OCI-LY3 (cell line): ENCODE results near the gene NCF1.
"Not testable (repeated sequence)": the region's sequence is repeated elsewhere in the genome, so short reads cannot be mapped to it uniquely, and the experiment has no call there.

ENCODE experiments used
- EZH2phosphoT487 ChIP-seq: fragments of 200-600 bp; shearing (Covaris generic); IDR thresholded peaks from 2 replicates; pipeline ENCODE4 v1.6.1; 2018; ENCODE audit warnings: antibody characterized with exemption, mixed run types, low read depth
- TF ChIP-seq, protein P1 (sequence below): fragments of 200-600, 300-600 bp; sonication (generic); IDR thresholded peaks from 2 replicates; pipeline ENCODE4 v1.5.1; 2014; ENCODE audit warnings: antibody characterized with exemption, low read length, low read depth

DNA sequence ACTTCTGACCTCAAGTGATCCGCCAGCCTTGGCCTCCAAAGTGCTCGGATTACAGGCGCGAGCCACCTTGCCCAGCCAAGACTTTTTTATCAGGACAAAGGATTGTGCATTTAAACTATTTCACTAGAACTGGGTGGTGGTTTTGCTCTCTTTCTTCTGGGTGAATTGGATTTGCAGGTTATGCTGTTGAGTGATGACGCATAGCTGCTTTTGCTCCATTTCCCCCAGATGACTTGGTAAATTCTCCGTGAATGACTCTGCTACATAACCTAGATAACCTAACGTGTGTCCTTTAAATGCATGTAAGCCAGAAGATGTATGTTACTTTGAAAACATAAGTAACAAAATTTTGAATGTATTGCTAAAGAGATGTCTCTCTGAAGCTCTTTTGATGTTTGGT, 15.5 kb upstream of the NCF1 start:
- TF ChIP-seq, protein P1, sequence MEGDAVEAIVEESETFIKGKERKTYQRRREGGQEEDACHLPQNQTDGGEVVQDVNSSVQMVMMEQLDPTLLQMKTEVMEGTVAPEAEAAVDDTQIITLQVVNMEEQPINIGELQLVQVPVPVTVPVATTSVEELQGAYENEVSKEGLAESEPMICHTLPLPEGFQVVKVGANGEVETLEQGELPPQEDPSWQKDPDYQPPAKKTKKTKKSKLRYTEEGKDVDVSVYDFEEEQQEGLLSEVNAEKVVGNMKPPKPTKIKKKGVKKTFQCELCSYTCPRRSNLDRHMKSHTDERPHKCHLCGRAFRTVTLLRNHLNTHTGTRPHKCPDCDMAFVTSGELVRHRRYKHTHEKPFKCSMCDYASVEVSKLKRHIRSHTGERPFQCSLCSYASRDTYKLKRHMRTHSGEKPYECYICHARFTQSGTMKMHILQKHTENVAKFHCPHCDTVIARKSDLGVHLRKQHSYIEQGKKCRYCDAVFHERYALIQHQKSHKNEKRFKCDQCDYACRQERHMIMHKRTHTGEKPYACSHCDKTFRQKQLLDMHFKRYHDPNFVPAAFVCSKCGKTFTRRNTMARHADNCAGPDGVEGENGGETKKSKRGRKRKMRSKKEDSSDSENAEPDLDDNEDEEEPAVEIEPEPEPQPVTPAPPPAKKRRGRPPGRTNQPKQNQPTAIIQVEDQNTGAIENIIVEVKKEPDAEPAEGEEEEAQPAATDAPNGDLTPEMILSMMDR, result not testable (repeated sequence)
- TF ChIP-seq EZH2phosphoT487, result not testable (repeated sequence)
